HG03097 (cell line): ENCODE measurements around the gene TMEM187.

Experiments used
- ATAC-seq: cut with Tn5 transposase; IDR thresholded peaks from one replicate; pipeline ENCODE4 v1.9.1; 2021; ENCODE audit not compliant: unreplicated experiment, low FRiP score

Gene TMEM187

GRCh38 chrX:154030715-154031305, 58.3 kb downstream of the TMEM187 start:
- no peak for ATAC-seq

- no peak for ATAC-seq
Observed at GRCh38 chrX:154032160-154032559, 59.6 kb downstream of the TMEM187 start.

- no peak for ATAC-seq
Observed at GRCh38 chrX:154032653-154033052, 60.1 kb downstream of the TMEM187 start.
